Measurements from ENCODE around the gene HIVEP1.

DNA sequence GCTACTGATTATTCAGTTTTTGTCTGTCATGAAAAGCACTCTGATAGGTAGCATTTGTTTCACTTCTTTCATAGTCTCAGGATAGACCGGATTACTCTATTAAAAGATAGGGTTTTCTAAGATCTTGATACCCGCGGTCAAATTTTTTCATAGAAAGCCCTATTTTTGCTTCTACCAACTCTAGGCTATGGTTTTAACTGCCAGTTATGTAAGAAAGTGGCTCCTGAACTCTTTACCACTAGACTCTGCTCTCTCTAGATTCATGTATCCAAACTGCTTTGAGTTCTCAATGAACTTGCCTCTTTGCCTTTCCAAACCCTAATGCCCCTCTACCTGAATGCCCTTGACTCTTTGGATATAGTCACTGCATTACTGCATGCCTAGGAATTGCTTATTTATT, 70.3 kb downstream of the HIVEP1 start:
- TF ChIP-seq, protein P1, sequence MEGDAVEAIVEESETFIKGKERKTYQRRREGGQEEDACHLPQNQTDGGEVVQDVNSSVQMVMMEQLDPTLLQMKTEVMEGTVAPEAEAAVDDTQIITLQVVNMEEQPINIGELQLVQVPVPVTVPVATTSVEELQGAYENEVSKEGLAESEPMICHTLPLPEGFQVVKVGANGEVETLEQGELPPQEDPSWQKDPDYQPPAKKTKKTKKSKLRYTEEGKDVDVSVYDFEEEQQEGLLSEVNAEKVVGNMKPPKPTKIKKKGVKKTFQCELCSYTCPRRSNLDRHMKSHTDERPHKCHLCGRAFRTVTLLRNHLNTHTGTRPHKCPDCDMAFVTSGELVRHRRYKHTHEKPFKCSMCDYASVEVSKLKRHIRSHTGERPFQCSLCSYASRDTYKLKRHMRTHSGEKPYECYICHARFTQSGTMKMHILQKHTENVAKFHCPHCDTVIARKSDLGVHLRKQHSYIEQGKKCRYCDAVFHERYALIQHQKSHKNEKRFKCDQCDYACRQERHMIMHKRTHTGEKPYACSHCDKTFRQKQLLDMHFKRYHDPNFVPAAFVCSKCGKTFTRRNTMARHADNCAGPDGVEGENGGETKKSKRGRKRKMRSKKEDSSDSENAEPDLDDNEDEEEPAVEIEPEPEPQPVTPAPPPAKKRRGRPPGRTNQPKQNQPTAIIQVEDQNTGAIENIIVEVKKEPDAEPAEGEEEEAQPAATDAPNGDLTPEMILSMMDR (IDR thresholded peaks at IDR 0.05; ENCODE audit: low read depth, low read length), result no peak
- TF ChIP-seq POLR2A (IDR thresholded peaks at IDR 0.05; ENCODE audit: extremely low read depth, insufficient read length) (no peak), MYC (IDR thresholded peaks at IDR 0.05; ENCODE audit: low read depth, low read length) (no peak)
- TF ChIP-seq, protein P2, sequence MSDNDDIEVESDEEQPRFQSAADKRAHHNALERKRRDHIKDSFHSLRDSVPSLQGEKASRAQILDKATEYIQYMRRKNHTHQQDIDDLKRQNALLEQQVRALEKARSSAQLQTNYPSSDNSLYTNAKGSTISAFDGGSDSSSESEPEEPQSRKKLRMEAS (IDR thresholded peaks at IDR 0.05; ENCODE audit: low read depth, low read length), result no peak

All from NB4 (cell line).